ENCODE measurements around the gene KIRREL1.

DNA sequence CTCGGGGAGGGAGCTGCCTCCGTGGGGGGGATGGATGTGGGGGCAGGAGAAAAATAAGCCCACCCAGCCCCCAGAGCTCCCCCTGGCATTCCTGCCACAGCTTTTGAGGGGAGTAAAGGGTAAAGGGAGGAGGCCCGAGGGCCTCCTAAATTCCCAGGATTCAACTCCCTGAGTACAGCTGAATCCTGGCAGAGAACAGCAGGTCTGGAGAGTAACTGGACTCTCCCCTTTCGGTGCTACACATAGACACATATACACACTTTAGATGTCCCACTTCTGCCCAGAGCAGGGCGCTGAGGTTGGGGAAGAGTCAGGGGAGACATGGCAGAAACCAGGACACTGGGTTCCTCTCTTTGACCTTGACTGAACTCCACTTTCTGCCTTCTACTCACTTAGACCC lies 3.0 kb downstream of the KIRREL1 start:
- TF ChIP-seq, protein P1, sequence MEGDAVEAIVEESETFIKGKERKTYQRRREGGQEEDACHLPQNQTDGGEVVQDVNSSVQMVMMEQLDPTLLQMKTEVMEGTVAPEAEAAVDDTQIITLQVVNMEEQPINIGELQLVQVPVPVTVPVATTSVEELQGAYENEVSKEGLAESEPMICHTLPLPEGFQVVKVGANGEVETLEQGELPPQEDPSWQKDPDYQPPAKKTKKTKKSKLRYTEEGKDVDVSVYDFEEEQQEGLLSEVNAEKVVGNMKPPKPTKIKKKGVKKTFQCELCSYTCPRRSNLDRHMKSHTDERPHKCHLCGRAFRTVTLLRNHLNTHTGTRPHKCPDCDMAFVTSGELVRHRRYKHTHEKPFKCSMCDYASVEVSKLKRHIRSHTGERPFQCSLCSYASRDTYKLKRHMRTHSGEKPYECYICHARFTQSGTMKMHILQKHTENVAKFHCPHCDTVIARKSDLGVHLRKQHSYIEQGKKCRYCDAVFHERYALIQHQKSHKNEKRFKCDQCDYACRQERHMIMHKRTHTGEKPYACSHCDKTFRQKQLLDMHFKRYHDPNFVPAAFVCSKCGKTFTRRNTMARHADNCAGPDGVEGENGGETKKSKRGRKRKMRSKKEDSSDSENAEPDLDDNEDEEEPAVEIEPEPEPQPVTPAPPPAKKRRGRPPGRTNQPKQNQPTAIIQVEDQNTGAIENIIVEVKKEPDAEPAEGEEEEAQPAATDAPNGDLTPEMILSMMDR (IDR thresholded peaks at IDR 0.05; ENCODE audit: control extremely low read depth in 1 of 3, insufficient read depth in 1 of 3, low read depth in 1 of 3, low read length in 3 of 3): no peak
- TF ChIP-seq RAD21 (IDR thresholded peaks at IDR 0.05 in 1 of 2, conservative IDR thresholded peaks at IDR 0.05 in 1 of 2; ENCODE audit: low read depth in 2 of 2, low read length in 2 of 2): no peak
- TF ChIP-seq, protein P2, sequence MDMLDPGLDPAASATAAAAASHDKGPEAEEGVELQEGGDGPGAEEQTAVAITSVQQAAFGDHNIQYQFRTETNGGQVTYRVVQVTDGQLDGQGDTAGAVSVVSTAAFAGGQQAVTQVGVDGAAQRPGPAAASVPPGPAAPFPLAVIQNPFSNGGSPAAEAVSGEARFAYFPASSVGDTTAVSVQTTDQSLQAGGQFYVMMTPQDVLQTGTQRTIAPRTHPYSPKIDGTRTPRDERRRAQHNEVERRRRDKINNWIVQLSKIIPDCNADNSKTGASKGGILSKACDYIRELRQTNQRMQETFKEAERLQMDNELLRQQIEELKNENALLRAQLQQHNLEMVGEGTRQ (IDR thresholded peaks at IDR 0.05; ENCODE audit: low read length): no peak
- TF ChIP-seq JUN (IDR thresholded peaks at IDR 0.05; ENCODE audit: low read depth, low read length): no peak
- TF ChIP-seq SIN3A (conservative IDR thresholded peaks at IDR 0.05 in 1 of 2, IDR thresholded peaks at IDR 0.05 in 1 of 2; ENCODE audit: low read depth in 1 of 2, low read length in 2 of 2): no peak
- TF ChIP-seq SP1 (IDR thresholded peaks at IDR 0.05; ENCODE audit: low read depth, low read length): no peak
- no peak for TF ChIP-seq CHD1 (IDR thresholded peaks at IDR 0.05; ENCODE audit: low read depth, low read length)
- no peak for TF ChIP-seq EZH2 (IDR thresholded peaks at IDR 0.05; ENCODE audit: low read depth, low read length, severe bottlenecking)
- TF ChIP-seq YY1 (IDR thresholded peaks at IDR 0.05; ENCODE audit: low read depth, low read length): no peak
- no peak for TF ChIP-seq EP300 (IDR thresholded peaks at IDR 0.05; ENCODE audit: borderline replicate concordance in 1 of 2, low read depth in 2 of 2, low read length in 2 of 2)
- no peak for TF ChIP-seq BRCA1 (IDR thresholded peaks at IDR 0.05; ENCODE audit: low read depth, low read length)
- no peak for TF ChIP-seq TEAD4 (IDR thresholded peaks at IDR 0.05; ENCODE audit: low read depth, low read length)
- TF ChIP-seq, protein P3, sequence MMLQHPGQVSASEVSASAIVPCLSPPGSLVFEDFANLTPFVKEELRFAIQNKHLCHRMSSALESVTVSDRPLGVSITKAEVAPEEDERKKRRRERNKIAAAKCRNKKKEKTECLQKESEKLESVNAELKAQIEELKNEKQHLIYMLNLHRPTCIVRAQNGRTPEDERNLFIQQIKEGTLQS (IDR thresholded peaks at IDR 0.05; ENCODE audit: insufficient read depth, low read depth, low read length): no peak
